GM13976 (cell line): ENCODE data around the gene FMNL2.
"Not testable (repeated sequence)": the region's sequence is repeated elsewhere in the genome, so short reads cannot be mapped to it uniquely, and the experiment has no call there.

Experiments
- DNase-seq: peaks from one replicate; pipeline ENCODE4 v3.0.0; 2012; ENCODE audit warnings: low spot score
- CTCF ChIP-seq: IDR thresholded peaks from 2 replicates; pipeline ENCODE4 v1.5.1; 2012; ENCODE audit warnings: borderline replicate concordance, mild to moderate bottlenecking; ENCODE audit not compliant: insufficient read depth; ENCODE audit errors: extremely low read depth, missing control alignments, control extremely low read depth
- in situ Hi-C: fragments of 300-500 bp; cut with MboI; formaldehyde crosslinking; loops from one replicate; pipeline ENCODE4 v1.12.0; 2022; ENCODE audit warnings: low sequenced_read_pairs, mixed read lengths, inconsistent platforms; ENCODE audit not compliant: unreplicated experiment

Gene FMNL2

GRCh38 chr2:152470861-152471854 is 136.2 kb downstream of the FMNL2 start:
- DNase-seq: no peak
- in situ Hi-C loops: no loop called here
- no peak for TF ChIP-seq CTCF

- TF ChIP-seq CTCF: no peak
- in situ Hi-C loops: no loop called here
- no peak for DNase-seq
Measured at GRCh38 chr2:152472481-152472887, 137.5 kb downstream of the FMNL2 start.

- DNase-seq: no peak
- TF ChIP-seq CTCF: no peak
- in situ Hi-C loops: no loop called here
Measured at GRCh38 chr2:152473151-152473857, 138.3 kb downstream of the FMNL2 start.

GRCh38 chr2:152474523-152474922 is 139.5 kb downstream of the FMNL2 start:
- in situ Hi-C loops, DNase-seq: not testable (repeated sequence)

GRCh38 chr2:152475982-152476381 is 141.0 kb downstream of the FMNL2 start:
- no peak for DNase-seq
- no peak for TF ChIP-seq CTCF
- in situ Hi-C loops: no loop called here

- in situ Hi-C loops: no loop called here
- DNase-seq: no peak
- no peak for TF ChIP-seq CTCF
Measured at GRCh38 chr2:152477347-152478092, 142.5 kb downstream of the FMNL2 start.
